Stimulated activated CD8-positive, alpha-beta memory T cell treated with anti-CD3 and anti-CD28 coated beads, Interleukin-4, amount 100 ng/mL, for 1 hour (primary cell): Measurements from ENCODE around the gene AQP12B.

Source experiments
- DNase-seq, 2 donors: peaks; one replicate each; pipeline ENCODE4 v3.0.0-alpha.2; 2020; ENCODE audit warnings: low read depth in 2 of 2, low spot score in 1 of 2

Gene AQP12B

DNA sequence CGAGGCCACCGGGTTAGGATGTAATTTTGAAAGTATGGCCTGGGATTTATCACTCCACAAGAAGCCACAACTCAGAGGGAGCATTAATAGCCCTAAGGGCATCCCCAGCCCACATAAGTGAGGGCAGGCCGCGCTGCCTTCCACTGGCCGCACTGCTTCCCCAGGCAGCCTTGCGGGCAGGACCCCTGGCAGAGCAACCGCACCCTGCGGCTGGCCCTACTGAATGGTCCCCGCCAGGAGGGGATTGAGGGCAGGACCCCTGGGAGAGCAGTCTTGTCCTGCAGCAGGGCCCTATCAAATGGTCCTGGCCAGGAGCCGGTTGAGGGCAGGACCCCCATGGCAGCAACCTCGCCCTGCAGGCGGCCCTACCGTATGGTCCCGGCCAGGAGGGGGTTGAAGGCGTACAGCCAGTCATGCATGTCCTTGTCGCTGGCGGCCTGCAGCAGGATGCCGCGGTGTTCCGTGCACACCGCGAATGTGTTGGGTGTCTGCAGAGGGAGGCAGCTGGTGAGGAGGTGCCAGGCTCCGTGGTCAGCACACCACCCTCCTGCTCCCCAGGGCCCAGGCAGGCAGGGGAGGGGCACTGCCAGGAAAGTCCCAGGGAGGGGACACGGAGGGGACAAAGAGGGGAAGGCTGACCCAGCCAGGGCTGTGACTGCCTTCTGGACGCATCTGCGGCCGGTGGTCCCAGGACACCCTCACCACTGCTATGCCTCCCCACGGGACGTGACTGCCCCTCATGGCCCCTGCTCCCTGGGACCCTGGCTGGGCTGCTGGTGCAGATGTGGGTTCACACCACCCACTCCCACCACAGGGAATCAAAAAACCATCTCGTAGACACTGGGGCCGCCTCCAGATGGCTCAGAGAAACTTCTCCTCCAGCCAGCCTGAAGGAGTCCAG is 35.2 kb upstream of the AQP12B start:
- DNase-seq = no peak

DNA sequence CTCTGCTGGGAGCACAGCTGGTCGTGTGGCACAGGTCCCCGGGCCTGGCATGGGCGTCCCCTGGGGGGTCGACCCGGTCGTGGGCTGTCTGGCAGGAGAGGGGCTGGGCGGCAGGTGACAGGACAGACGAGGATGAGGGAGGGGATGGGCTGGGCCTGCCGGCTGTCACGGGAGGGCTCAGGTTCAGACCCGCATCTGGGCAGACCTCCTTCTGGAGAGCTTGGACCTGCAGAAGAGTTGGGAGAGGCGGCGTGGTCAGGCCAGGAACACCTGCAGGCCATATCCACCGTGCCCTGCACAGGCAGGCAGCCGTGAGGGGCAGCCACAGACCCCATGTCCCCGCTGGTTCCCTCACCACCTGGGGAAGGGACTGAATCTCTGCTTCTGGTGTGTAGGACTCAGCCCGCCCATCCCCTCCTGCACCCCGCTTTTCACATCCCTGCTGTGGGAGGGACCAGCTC is 34.5 kb upstream of the AQP12B start:
- no peak for DNase-seq

DNA sequence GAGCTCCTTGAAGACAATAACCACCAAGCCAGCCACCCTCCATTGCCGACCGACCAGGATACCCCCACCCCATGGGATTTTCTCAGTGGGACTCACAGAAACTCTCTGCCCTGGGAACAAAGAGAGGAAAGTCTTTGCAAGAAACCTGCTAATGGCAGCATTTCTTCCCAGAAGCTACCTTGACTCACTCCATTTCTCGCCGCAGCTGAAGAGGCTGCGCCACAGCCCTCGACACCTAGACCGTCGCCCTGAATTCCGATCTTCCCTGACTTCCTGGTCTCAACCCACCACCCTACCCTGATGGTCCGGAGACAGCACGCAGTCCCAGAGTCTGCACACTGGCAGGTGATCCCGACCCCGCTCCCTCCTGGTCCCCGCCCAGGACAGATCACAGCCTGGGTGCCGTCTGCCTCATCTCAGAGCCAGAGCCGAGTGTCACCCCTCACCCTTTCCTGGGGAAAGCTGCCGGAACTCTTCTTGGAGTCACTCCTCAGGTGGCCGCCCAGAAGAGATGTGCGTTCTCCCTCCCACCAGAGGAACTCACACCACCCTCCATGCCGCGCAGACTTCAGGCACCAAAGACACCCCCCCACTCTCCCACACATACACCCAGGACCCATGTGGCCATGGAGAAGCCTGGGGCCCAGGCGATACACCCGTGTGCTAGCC is 33.6 kb upstream of the AQP12B start:
- DNase-seq = no peak

DNA sequence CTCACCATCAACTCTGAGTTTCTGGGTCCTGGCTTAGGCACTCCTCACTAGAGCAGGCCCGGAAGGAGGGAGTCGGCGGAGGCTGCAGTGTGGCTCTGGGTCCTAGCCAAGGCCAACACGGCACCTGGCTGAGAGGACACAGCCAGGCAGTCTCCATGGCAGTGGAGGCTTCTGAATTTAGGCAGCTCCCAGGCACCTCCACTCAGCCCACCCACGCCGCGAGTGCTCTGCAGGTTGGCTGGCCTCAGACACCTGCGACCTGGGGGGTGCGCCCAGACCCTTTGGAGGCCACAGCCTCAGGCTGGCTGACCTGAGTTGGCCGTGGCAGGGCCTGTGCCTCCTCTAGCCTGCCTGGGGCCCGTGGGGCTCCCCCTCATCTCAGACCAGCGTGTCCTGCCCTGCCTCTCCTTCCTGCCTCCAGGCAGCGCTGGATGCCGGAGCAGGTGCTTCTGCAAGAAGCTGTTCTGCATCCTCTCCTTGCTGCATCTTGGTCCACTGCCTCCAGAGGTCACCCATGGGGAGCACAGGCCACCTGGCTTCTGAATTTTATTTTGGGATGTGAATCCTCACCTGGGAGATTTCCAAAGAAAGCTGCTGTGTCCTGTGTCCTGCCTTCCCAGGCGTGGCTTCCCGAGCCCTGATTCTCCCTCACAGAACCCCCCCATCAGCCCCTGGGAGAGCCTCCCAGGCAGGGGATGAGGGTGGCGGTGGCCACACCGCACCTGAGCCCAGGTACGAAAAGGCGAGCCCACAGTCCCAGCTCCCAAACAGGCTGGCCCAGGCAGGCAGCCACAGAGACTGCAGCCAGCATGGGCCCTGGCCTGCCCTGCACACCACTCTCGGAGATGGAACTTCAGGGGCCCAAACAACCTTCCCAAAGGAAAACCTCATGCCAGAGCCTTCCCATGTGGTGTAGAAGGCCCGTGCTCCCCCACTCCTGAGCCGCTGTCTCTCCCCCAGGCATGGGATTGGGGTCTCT is 32.4 kb upstream of the AQP12B start:
- DNase-seq = no peak

DNA sequence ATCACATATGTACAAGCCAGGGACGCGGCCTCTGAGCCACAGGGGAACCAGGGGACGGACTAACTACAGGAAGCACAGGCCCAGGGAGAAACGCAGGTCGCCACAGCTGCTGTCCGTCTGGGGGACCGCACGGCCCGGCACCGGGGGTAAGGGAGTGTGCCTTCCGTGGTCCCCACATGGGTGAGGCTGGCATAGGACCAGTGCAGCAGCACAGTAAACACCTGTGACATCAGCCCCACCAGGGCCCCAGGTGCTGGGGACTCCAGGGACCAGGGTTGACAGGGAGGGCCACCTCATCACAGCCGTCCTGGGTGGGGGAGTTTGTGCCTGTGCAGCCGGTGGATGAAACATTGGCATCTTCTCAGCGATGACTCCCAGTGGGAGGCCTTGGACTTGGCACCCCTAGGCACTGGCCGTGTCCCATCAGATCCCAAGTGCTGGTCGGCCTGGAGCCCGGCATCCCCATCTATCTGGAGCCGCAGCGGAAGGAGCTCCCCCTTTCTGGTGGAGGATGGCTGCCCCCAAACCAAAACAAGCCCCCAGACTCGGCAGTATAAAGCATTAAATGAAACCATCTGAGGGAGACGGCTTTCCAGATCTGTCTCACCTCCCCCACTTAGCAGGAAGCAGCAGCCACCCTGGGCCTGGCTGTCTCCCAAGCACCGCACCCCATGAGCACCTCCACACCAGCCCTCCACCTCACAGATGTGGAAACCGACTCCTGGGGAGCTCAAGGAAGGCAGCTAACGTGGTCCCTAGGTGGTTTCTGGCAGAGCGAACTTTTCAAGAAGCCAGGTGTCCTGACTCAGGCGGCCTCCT is 31.5 kb upstream of the AQP12B start:
- DNase-seq = no peak

GRCh38 chr2:240713071-240713927 is 30.6 kb upstream of the AQP12B start:
- no peak for DNase-seq

GRCh38 chr2:240712121-240712520 is 29.4 kb upstream of the AQP12B start:
- no peak for DNase-seq

DNA sequence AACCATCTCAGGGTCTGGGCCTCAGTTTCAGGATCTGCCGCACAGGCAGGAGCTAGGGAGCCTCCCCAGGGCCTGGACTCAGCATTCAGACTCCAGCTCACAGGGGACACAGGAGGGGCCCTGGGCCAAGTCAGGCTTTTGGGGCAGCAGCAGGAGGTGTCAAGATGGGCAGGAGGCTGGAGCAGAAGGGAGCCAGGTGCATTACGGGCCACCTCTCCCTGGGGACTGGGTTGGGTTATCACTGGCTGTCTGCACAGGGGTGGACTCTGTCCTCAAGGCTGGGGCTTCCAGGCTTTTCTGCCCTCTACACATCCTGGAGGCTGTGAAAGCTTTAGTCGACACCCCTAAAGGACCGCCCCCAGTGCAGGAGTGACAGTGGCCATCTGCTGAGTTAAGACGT is 29.0 kb upstream of the AQP12B start:
- DNase-seq = no peak

DNA sequence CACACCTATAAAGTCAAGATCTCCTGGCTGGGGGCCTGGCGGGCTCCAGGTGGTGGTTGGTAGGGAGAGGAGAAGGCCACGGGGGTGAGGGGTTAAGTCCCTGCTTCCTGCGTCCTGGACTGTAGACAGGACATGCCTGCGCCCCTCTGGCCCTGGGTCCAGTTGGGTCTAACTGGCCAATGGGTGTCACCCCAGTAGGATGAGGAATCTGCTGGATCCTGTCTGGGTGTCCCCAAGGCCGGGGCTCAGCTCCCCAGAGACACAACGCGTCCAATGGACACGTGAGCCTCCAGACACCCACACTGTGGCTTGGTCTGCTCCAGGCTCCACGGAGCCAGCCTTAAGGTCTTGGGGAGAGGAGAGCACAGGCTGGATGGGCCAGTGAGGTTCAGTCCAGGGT is 28.6 kb upstream of the AQP12B start:
- DNase-seq = no peak

- no peak for DNase-seq
These were observed 25.8 kb upstream of the AQP12B start for GRCh38 chr2:240708457-240708856.

DNA sequence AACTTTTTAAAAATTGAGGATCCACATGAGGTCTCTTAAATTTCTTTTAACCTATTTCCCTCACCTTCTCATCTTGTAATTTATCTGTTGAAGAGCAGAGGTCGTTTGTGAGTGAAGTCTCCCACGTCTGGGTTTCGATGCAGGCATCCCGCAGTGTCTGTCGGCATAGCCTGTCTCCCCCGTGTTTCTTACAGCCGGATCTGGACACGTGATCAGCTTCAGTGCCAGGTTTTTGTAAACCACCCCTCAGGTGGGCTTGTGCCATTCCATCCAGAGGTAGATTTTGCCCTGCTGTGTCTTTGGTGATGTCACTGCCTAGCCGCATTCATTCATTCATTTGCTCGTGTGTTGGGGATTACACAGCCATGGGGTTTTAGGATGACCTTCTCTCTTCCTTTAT is 25.1 kb upstream of the AQP12B start:
- no peak for DNase-seq

- DNase-seq = no peak
These were observed 24.5 kb upstream of the AQP12B start for GRCh38 chr2:240707043-240707756.

DNA sequence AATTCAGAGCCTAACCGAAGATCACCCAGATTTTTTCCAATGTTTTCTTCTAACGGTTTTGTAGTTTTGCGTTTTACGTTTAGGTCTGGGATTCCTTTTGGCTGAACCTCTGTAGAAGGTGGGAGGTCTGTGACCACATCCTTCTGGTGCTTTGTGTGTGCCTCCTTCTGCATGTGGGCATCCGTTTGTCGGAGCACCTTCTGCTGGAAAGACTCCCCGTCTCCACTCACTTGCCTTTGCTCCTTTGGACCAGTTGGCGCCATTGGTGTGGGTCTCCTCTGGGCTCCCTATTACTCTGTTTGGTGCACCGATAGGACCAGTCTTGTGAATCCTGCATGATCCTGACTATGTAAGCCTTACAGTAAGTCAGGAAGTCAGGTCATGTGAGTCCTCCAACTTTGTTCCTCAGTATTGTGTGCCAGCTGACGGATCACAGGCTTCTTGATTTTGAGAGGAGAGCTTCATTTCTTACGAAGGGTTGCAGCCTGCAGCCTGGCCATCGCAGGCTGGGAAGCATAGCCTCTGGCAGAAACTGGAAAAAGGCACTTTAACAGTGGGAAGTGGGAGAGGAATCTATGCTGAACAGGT is 22.6 kb upstream of the AQP12B start:
- DNase-seq = no peak

DNA sequence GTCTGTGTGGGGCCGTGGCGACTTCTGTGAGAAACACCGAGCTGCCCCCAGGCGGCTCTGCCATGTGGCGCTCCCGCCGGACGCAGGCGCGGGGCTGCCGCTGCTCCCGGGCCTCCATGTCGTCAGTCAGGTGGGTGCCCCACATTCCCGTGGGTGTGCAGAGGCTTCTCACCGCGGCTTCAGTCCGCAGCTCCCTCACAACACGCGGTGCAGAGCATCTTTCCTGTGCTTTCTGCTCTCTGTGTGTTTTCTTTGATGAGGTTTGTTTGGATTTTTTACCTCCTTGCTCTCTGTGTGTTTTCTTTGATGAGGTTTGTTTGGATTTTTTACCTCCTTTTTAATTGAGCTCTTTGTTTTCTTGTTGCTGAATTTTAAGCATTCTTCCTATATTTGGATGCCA is 22.0 kb upstream of the AQP12B start:
- DNase-seq = no peak

DNA sequence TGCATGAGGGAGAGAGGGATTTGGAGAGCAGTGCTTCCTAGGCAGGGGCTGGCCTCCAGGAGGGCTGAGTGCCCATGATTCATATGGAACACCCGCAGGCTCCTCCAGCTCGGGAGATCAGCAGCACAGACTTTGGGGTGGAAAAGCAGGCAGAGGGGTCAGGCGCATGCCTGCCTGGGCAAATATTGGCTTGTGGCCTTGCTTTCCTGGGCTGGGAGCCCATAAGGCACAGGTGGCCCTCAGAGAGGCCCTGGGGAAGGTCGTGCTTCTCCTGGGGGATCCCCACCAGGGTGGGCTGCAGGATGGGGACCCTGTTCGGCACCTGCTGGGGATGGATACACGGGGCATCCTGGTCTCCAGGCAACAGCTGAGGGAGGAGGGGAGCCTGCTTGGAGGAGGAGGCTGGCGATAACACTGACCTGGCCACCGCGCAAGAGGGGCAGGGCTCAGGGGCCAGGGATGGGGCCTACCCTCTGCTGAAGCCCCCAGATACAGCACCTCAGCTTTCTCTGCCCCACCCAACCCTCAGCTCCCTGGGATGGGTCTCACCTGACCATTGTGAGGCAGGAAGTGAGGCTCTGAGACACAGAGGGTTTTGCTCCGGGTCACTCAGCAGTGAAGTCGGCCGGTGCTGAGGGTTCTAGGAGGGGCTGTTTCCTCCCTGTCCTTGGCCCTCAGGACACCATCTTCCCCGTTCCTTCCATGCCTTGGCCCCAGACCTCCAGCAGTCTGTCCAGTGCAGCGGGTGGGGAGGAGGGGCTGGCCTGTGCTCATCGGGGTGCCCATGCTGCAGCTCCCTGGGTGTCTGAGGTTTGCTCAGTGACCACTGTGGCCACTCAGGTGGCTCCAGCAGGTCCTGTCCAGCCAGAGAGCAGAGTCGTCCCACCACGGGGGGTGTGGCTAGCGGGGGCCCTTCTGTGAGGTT is 21.0 kb upstream of the AQP12B start:
- DNase-seq = no peak

DNA sequence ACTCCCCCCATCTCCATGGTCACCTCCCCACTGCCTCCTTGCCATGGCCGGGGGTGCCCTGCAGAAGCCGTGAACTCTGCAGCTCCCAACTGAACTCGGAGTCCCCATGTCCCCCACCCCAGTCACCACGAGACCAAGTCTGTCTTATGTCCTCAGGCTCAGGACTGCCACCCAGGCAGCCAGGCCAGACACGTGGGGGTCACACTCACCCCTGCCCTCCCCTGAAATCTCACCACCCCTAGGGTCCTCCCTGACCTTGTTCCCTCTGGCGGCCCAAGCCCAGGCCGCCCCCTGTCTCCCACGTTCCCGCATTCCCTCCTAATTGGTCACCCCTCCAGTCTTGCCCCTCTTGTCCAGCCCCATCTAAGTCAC is 19.9 kb upstream of the AQP12B start:
- no peak for DNase-seq
